ENCODE results near the gene OPA1. TPM values are rescaled to one million over a fixed set of nuclear protein-coding genes. Genes with fewer than 3 reads are reported as not detected.

OPA1 gene
- total and polyA plus RNA-seq, 2 of the 13 experiments (the other 11 are each of a cell fraction or from before 2014, with no cell fraction given), result 26.7 to 78.5 TPM

GRCh38 chr3:193711964-193712598 lies 119.1 kb downstream of the OPA1 start (continued):
- TF ChIP-seq ZBED4 (CRISPR knock-in tag; IDR thresholded peaks at IDR 0.05; ENCODE audit: borderline replicate concordance) (no peak), ZIK1 (CRISPR knock-in tag; IDR thresholded peaks at IDR 0.05; ENCODE audit: borderline replicate concordance, low read depth) (peak; percentile 34; the same call in 1 of the 2 replicates), FOXP1 (IDR thresholded peaks at IDR 0.05) (peak; percentile 96), FOXP1 (CRISPR knock-in tag; IDR thresholded peaks at IDR 0.05) (peak; percentile 99), ARHGAP35 (CRISPR knock-in tag; IDR thresholded peaks at IDR 0.05; ENCODE audit: borderline replicate concordance) (no peak; the same call in 1 of the 2 replicates), MTF2 (CRISPR knock-in tag; IDR thresholded peaks at IDR 0.05; ENCODE audit: borderline replicate concordance) (no peak), YEATS2 (CRISPR knock-in tag; IDR thresholded peaks at IDR 0.05; ENCODE audit: borderline replicate concordance) (peak; percentile 71; the same call in 1 of the 2 replicates), NCOA2 (CRISPR knock-in tag; IDR thresholded peaks at IDR 0.05) (peak; percentile 100), ZNF136 (CRISPR knock-in tag; IDR thresholded peaks at IDR 0.05; ENCODE audit: low read depth) (no peak), NCOA1 (CRISPR knock-in tag; IDR thresholded peaks at IDR 0.05) (peak; percentile 98), ZNF44 (CRISPR knock-in tag; IDR thresholded peaks at IDR 0.05) (peak; percentile 84), ZNF564 (CRISPR knock-in tag; IDR thresholded peaks at IDR 0.05) (peak; percentile 76; the same call in 1 of the 2 replicates), TBL1XR1 (IDR thresholded peaks at IDR 0.05; ENCODE audit: borderline replicate concordance, low read length, partially characterized antibody) (peak; percentile 92), WIZ (CRISPR knock-in tag; IDR thresholded peaks at IDR 0.05) (no peak), ERF (CRISPR knock-in tag; IDR thresholded peaks at IDR 0.05) (peak; percentile 92), ARID2 (CRISPR knock-in tag; IDR thresholded peaks at IDR 0.05; ENCODE audit: borderline replicate concordance) (no peak)
- TF ChIP-seq, protein P1, sequence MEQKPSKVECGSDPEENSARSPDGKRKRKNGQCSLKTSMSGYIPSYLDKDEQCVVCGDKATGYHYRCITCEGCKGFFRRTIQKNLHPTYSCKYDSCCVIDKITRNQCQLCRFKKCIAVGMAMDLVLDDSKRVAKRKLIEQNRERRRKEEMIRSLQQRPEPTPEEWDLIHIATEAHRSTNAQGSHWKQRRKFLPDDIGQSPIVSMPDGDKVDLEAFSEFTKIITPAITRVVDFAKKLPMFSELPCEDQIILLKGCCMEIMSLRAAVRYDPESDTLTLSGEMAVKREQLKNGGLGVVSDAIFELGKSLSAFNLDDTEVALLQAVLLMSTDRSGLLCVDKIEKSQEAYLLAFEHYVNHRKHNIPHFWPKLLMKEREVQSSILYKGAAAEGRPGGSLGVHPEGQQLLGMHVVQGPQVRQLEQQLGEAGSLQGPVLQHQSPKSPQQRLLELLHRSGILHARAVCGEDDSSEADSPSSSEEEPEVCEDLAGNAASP (CRISPR knock-in tag; IDR thresholded peaks at IDR 0.05; ENCODE audit: borderline replicate concordance), result peak; percentile 94
- TF ChIP-seq, protein P2, sequence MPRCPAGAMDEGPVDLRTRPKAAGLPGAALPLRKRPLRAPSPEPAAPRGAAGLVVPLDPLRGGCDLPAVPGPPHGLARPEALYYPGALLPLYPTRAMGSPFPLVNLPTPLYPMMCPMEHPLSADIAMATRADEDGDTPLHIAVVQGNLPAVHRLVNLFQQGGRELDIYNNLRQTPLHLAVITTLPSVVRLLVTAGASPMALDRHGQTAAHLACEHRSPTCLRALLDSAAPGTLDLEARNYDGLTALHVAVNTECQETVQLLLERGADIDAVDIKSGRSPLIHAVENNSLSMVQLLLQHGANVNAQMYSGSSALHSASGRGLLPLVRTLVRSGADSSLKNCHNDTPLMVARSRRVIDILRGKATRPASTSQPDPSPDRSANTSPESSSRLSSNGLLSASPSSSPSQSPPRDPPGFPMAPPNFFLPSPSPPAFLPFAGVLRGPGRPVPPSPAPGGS (CRISPR knock-in tag; IDR thresholded peaks at IDR 0.05), result peak; percentile 87
- TF ChIP-seq, protein P3, sequence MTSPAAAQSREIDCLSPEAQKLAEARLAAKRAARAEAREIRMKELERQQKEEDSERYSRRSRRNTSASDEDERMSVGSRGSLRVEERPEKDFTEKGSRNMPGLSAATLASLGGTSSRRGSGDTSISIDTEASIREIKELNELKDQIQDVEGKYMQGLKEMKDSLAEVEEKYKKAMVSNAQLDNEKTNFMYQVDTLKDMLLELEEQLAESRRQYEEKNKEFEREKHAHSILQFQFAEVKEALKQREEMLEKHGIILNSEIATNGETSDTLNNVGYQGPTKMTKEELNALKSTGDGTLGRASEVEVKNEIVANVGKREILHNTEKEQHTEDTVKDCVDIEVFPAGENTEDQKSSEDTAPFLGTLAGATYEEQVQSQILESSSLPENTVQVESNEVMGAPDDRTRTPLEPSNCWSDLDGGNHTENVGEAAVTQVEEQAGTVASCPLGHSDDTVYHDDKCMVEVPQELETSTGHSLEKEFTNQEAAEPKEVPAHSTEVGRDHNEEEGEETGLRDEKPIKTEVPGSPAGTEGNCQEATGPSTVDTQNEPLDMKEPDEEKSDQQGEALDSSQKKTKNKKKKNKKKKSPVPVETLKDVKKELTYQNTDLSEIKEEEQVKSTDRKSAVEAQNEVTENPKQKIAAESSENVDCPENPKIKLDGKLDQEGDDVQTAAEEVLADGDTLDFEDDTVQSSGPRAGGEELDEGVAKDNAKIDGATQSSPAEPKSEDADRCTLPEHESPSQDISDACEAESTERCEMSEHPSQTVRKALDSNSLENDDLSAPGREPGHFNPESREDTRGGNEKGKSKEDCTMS (CRISPR knock-in tag; conservative IDR thresholded peaks at IDR 0.05), result peak; percentile 41
- TF ChIP-seq, protein P4, sequence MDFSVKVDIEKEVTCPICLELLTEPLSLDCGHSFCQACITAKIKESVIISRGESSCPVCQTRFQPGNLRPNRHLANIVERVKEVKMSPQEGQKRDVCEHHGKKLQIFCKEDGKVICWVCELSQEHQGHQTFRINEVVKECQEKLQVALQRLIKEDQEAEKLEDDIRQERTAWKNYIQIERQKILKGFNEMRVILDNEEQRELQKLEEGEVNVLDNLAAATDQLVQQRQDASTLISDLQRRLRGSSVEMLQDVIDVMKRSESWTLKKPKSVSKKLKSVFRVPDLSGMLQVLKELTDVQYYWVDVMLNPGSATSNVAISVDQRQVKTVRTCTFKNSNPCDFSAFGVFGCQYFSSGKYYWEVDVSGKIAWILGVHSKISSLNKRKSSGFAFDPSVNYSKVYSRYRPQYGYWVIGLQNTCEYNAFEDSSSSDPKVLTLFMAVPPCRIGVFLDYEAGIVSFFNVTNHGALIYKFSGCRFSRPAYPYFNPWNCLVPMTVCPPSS (IDR thresholded peaks at IDR 0.05), result no peak
